ENCODE measurements around the gene ZC2HC1C. TPM values are rescaled to one million over a fixed set of nuclear protein-coding genes. Genes with fewer than 3 reads are reported as not detected.

ZC2HC1C gene, protein sequence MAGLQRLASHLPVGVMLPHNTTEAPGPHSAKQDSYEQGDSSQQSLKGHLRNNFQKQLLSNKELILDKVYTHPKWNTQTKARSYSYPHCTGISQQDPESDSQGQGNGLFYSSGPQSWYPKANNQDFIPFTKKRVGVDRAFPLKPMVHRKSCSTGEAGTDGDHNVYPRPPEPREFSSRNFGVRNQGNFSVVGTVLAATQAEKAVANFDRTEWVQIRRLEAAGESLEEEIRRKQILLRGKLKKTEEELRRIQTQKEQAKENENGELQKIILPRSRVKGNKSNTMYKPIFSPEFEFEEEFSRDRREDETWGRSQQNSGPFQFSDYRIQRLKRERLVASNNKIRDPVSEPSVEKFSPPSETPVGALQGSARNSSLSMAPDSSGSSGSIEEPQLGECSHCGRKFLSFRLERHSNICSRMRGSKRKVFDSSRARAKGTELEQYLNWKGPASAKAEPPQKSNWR
- total RNA-seq (under 1 TPM; 0.22 to 0.30 TPM), total RNA-seq (0 to 1.4 (median 0.32) reads per million in 172 experiments)
- polyA plus RNA-seq (2013, experiment 1 of 2): 0.48 TPM
- polyA plus RNA-seq (2013, experiment 2 of 2): 0.79 TPM

DNA sequence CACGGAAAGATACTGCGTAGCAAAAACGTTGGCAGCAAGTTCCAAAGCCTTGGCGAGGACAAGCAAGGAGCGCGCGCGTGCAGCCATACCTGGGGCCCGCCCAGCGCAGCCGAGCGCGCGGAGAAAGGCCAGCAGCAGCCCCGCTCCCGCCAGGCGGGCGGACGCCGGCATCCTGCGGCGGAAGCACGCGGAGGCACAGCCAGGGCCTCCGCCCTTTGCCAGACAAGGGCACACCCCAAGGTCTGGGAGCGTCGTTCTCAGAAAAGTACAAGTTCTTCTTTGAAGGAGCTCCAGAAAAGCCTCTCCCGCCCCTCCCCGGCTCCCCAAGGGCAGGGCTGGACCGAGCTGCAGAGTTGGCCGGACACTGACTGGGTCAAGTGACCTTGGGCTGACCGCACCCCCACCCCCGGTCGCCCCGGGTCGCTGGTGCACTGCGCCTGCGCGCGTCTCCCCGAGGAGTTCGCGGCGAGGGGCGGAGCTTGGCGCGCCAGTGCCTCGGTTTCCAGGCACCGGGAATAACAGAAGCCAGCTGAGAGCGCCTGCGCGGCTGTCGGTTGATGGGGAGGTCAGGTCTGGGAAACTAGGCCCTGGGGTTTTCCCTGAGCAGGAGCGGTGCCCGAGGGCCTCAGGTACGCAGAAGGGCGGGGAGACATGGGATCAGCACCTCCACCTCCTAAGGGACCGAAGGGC lies at the start of gene ZC2HC1C:
Gene ZC2HC1C, plus strand, starts transcription at position 521 of the 690 bp plus-strand sequence. CDS start 933 bp downstream, outside the sequence.
- intact Hi-C loops (cut with DNase I, micrococcal nuclease): loop anchor here in 1 of 2 experiments (10.0 kb wide), 1 partner anchor 64 kb away; the partner anchor contains the start of gene EIF2B2
- Mint-ChIP-seq H3K4me3 (peak within 1 kb of the TSS; percentile 77), H3K27ac (peak within 1 kb of the TSS; percentile 44)

DNA sequence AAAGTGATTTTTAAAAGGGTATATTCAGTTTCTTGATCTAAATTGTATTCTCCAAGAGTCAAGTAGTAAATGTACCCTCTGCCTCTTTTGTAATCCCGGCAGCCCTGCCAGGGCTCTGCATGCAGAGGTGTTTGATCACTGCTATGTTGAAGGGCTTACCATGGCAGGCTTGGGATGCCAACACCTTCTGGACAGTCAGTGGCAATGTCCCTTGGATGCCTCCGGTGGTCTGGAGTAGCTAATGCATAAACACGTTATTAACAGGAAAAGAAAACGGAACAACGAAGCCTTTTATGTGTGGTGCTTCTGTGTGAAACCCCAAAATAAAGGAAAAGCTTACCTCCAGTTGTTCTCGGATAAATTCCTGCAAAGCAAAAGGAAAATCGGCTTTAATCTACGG lies 46.8 kb upstream of the ZC2HC1C start:
- H3K9me3 Mint-ChIP-seq: no peaks in the 10 kb centered on the region
- no peaks in the 10 kb centered on the region for H3K4me1 ChIP-seq (ENCODE audit: insufficient read depth, low read length)
- no peak overlapping the region for H3K27ac Mint-ChIP-seq
- intact Hi-C loops (cut with DNase I, micrococcal nuclease): no loop called here
- no peak overlapping the region for H3K4me3 ChIP-seq (ENCODE audit: low read length)
- DNase-seq: peak in 3 of 14 experiments; percentile 6 to 24 (median 16)
- H3K27me3 Mint-ChIP-seq: no peaks in the 10 kb centered on the region
- H3K4me1 Mint-ChIP-seq (ENCODE audit: low read depth): no peaks in the 10 kb centered on the region
- CTCF ChIA-PET: interaction anchor here (0.6 to 1.2 kb wide), 2 partner anchors 11 to 13 kb away, joined by 3 read pairs; no protein-coding TSS in a partner anchor
- H3K36me3 Mint-ChIP-seq (ENCODE audit: low read depth): peaks cover 53% of the 10 kb centered on the region
- TF ChIP-seq, protein P1, sequence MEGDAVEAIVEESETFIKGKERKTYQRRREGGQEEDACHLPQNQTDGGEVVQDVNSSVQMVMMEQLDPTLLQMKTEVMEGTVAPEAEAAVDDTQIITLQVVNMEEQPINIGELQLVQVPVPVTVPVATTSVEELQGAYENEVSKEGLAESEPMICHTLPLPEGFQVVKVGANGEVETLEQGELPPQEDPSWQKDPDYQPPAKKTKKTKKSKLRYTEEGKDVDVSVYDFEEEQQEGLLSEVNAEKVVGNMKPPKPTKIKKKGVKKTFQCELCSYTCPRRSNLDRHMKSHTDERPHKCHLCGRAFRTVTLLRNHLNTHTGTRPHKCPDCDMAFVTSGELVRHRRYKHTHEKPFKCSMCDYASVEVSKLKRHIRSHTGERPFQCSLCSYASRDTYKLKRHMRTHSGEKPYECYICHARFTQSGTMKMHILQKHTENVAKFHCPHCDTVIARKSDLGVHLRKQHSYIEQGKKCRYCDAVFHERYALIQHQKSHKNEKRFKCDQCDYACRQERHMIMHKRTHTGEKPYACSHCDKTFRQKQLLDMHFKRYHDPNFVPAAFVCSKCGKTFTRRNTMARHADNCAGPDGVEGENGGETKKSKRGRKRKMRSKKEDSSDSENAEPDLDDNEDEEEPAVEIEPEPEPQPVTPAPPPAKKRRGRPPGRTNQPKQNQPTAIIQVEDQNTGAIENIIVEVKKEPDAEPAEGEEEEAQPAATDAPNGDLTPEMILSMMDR (IDR thresholded peaks at IDR 0.05): no peak
- no peaks in the 10 kb centered on the region for H3K9me3 ChIP-seq (ENCODE audit: control insufficient read depth in 1 of 2, insufficient read depth in 1 of 2, low read length in 2 of 2)
- POLR2A ChIA-PET: no interaction called here
- H3K36me3 ChIP-seq (ENCODE audit: insufficient read depth, low read length): peaks cover 40% of the 10 kb centered on the region
- no peak overlapping the region for H3K27ac ChIP-seq (ENCODE audit: low read depth in 1 of 2, low read length in 2 of 2)
- ATAC-seq (ENCODE audit: poor library complexity): no peak
- no peaks in the 10 kb centered on the region for H3K27me3 ChIP-seq (ENCODE audit: control insufficient read depth in 1 of 2, insufficient read depth in 2 of 2, low read length in 2 of 2)
- H3K4me3 Mint-ChIP-seq: no peak overlapping the region

More for the DNA sequence above, at the start of gene ZC2HC1C:
- Histone ChIP-seq H3K36me3 (ENCODE audit: insufficient read depth, low read length) (no peaks in the 10 kb centered on the region), H3K9me3 (ENCODE audit: control insufficient read depth in 1 of 2, insufficient read depth in 1 of 2, low read length in 2 of 2) (no peaks in the 10 kb centered on the region), H3K4me3 (ENCODE audit: low read length) (peak within 1 kb of the TSS; percentile 72), H3K27me3 (ENCODE audit: control insufficient read depth in 1 of 2, insufficient read depth in 2 of 2, low read length in 2 of 2) (no peaks in the 10 kb centered on the region), H3K4me1 (ENCODE audit: insufficient read depth, low read length) (peaks cover 21% of the 10 kb centered on the region), H3K27ac (ENCODE audit: low read depth in 1 of 2, low read length in 2 of 2) (no peak within 1 kb of the TSS)
- Mint-ChIP-seq H3K36me3 (ENCODE audit: low read depth) (no peaks in the 10 kb centered on the region), H3K27me3 (no peaks in the 10 kb centered on the region), H3K9me3 (no peaks in the 10 kb centered on the region), H3K4me1 (ENCODE audit: low read depth) (peaks cover 14% of the 10 kb centered on the region)
- DNase-seq (peak in 13 of 14 experiments; percentile 13 to 74 (median 34)), ATAC-seq (ENCODE audit: poor library complexity) (peak; percentile 85)
- POLR2A ChIA-PET: interaction anchor here (0.6 to 2.0 kb wide), 6 partner anchors 9 to 178 kb away, joined by 3 to 15 read pairs (median 4); partner anchors contain the start of gene MLH3
- CTCF ChIA-PET: no interaction called here
- TF ChIP-seq, protein P1 (IDR thresholded peaks at IDR 0.05): no peak

DNA sequence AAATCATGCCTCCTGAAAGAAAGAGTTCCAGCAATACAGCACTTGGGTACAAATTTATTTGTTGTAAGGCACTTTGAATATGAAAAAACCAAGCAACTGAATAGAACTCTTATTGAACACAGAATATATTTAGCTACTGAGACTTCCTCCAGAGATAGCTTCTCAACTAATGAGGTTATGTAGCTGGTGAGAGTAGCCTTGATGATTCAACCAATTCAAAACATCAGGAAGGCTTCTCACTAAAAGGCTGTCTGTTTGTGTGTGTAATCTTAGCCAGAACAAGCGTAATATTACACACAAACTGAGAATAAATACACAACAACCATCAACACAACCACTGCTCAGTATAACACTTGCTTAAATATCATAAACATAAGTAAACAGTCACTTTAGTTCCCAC lies 46.3 kb upstream of the ZC2HC1C start:
- CTCF ChIA-PET: interaction anchor here (1.2 kb wide), 1 partner anchor 12 kb away, joined by 3 read pairs; no protein-coding TSS in a partner anchor
- intact Hi-C loops (cut with DNase I, micrococcal nuclease): no loop called here

More for the DNA sequence above, 46.3 kb upstream of the ZC2HC1C start:
- no peak overlapping the region for H3K27ac Mint-ChIP-seq
- POLR2A ChIA-PET: no interaction called here
- H3K27me3 Mint-ChIP-seq: no peaks in the 10 kb centered on the region
- no peaks in the 10 kb centered on the region for H3K9me3 Mint-ChIP-seq
- no peak overlapping the region for H3K27ac ChIP-seq (ENCODE audit: low read depth in 1 of 2, low read length in 2 of 2)
- DNase-seq (no peak), ATAC-seq (ENCODE audit: poor library complexity) (no peak)
- peaks cover 53% of the 10 kb centered on the region for H3K36me3 Mint-ChIP-seq (ENCODE audit: low read depth)
- H3K9me3 ChIP-seq (ENCODE audit: control insufficient read depth in 1 of 2, insufficient read depth in 1 of 2, low read length in 2 of 2): no peaks in the 10 kb centered on the region
- no peaks in the 10 kb centered on the region for H3K4me1 Mint-ChIP-seq (ENCODE audit: low read depth)
- H3K36me3 ChIP-seq (ENCODE audit: insufficient read depth, low read length): peaks cover 42% of the 10 kb centered on the region
- no peak overlapping the region for H3K4me3 ChIP-seq (ENCODE audit: low read length)
- no peaks in the 10 kb centered on the region for H3K27me3 ChIP-seq (ENCODE audit: control insufficient read depth in 1 of 2, insufficient read depth in 2 of 2, low read length in 2 of 2)
- TF ChIP-seq, protein P1 (IDR thresholded peaks at IDR 0.05): no peak
- H3K4me3 Mint-ChIP-seq: no peak overlapping the region
- H3K4me1 ChIP-seq (ENCODE audit: insufficient read depth, low read length): no peaks in the 10 kb centered on the region
